SK-N-SH treated with all-trans-retinoic acid at 6 μM for 48 hours (cell line): ENCODE measurements around the gene KCNJ12.
"Not testable (repeated sequence)": the region's sequence is repeated elsewhere in the genome, so short reads cannot be mapped to it uniquely, and the experiment has no call there.

Experiments
- CSDC2 ChIP-seq: fragments of 250-450 bp; sonication (Bioruptor Pico); IDR thresholded peaks from 2 replicates; pipeline ENCODE4 v1.5.0; 2020; ENCODE audit warnings: mild to moderate bottlenecking, moderate library complexity
- ESRRG ChIP-seq: fragments of 250-450 bp; sonication (Bioruptor Pico); IDR thresholded peaks from 2 replicates; pipeline ENCODE4 v1.6.1; 2021; ENCODE audit warnings: mild to moderate bottlenecking
- RARB ChIP-seq: fragments of 250-450 bp; sonication (Bioruptor Pico); IDR thresholded peaks from 2 replicates; pipeline ENCODE4 v1.8.0; 2021; ENCODE audit warnings: mild to moderate bottlenecking, moderate library complexity
- ZC3H10 ChIP-seq: fragments of 250-450 bp; sonication (Bioruptor Pico); IDR thresholded peaks from 2 replicates; pipeline ENCODE4 v1.5.1; 2021; ENCODE audit warnings: mild to moderate bottlenecking, moderate library complexity
- ZFP3 ChIP-seq: fragments of 250-450 bp; sonication (Bioruptor Pico); IDR thresholded peaks from 2 replicates; pipeline ENCODE4 v1.5.0; 2020; ENCODE audit warnings: mild to moderate bottlenecking, moderate library complexity
- ZFP30 ChIP-seq: fragments of 450-650 bp; formaldehyde crosslinking; IDR thresholded peaks from 2 replicates; pipeline ENCODE4 v1.5.0; 2022; ENCODE audit warnings: mild to moderate bottlenecking, moderate library complexity
- ZNF565 ChIP-seq: fragments of 450-650 bp; formaldehyde crosslinking; conservative IDR thresholded peaks from 2 replicates; pipeline ENCODE4 v1.5.0; 2020; ENCODE audit warnings: low read depth, mild to moderate bottlenecking, moderate library complexity
- ZNF8 ChIP-seq: fragments of 450-650 bp; formaldehyde crosslinking; IDR thresholded peaks from 2 replicates; pipeline ENCODE4 v1.5.0; 2020; ENCODE audit warnings: mild to moderate bottlenecking, moderate library complexity
- TF ChIP-seq, protein P1 (sequence below): fragments of 250-450 bp; sonication (Bioruptor Pico); IDR thresholded peaks from 2 replicates; pipeline ENCODE4 v1.8.0; 2020; ENCODE audit warnings: mild to moderate bottlenecking, moderate library complexity, borderline replicate concordance
- TF ChIP-seq, protein P2 (sequence below): fragments of 250-450 bp; sonication (Bioruptor Pico); IDR thresholded peaks from 2 replicates; pipeline ENCODE4 v1.8.0; 2021; ENCODE audit warnings: low read depth, mild to moderate bottlenecking, moderate library complexity, borderline replicate concordance

DNA sequence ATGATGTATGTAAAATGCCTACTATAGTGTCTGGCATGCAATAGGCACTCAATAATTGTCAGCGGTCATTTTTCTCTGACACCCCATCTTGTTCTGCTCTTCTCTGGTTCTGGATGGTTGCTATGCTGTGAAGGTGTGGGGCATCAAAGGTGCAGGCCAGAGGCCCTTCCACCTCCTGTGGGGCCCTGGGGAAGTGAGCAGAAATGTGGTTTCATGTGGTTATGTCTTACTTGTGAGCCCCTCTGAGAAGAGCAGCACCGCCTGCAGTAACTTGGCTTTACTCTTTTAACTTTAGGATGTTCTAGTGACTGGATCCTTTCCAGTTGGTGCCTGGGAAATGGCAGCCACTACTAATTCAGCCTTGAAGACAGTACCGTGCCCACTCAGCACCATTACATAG lies 32.1 kb downstream of the KCNJ12 start:
- TF ChIP-seq, protein P1, sequence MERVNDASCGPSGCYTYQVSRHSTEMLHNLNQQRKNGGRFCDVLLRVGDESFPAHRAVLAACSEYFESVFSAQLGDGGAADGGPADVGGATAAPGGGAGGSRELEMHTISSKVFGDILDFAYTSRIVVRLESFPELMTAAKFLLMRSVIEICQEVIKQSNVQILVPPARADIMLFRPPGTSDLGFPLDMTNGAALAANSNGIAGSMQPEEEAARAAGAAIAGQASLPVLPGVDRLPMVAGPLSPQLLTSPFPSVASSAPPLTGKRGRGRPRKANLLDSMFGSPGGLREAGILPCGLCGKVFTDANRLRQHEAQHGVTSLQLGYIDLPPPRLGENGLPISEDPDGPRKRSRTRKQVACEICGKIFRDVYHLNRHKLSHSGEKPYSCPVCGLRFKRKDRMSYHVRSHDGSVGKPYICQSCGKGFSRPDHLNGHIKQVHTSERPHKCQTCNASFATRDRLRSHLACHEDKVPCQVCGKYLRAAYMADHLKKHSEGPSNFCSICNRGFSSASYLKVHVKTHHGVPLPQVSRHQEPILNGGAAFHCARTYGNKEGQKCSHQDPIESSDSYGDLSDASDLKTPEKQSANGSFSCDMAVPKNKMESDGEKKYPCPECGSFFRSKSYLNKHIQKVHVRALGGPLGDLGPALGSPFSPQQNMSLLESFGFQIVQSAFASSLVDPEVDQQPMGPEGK, result not testable (repeated sequence)
- TF ChIP-seq ZNF8 (CRISPR knock-in tag); ZFP3; ZNF565 (CRISPR knock-in tag); ESRRG (CRISPR knock-in tag); CSDC2; RARB; ZFP30; ZC3H10 (CRISPR knock-in tag): not testable (repeated sequence)
- TF ChIP-seq, protein P2, sequence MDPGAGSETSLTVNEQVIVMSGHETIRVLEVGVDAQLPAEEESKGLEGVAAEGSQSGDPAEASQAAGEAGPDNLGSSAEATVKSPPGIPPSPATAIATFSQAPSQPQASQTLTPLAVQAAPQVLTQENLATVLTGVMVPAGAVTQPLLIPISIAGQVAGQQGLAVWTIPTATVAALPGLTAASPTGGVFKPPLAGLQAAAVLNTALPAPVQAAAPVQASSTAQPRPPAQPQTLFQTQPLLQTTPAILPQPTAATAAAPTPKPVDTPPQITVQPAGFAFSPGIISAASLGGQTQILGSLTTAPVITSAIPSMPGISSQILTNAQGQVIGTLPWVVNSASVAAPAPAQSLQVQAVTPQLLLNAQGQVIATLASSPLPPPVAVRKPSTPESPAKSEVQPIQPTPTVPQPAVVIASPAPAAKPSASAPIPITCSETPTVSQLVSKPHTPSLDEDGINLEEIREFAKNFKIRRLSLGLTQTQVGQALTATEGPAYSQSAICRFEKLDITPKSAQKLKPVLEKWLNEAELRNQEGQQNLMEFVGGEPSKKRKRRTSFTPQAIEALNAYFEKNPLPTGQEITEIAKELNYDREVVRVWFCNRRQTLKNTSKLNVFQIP (CRISPR knock-in tag), result not testable (repeated sequence)
